Keratinocyte (primary cell): ENCODE results near the gene NPS. TPM values are rescaled to one million over a fixed set of nuclear protein-coding genes. Genes with fewer than 3 reads are reported as not detected.

ENCODE experiments used
- DNase-seq: peaks from one replicate; pipeline ENCODE4 v3.0.0-alpha.2; 2011; ENCODE audit warnings: low read depth, missing footprints, low spot score
- FAIRE-seq: peaks from 2 replicates; lab custom pipeline; 2011; peaks lifted over from hg19 to GRCh38; lab: Jason Lieb, UNC
- H2AFZ ChIP-seq: 2 replicates; pipeline ENCODE4 v1.6.0; 2012; ENCODE audit warnings: low read length, control low read depth, inconsistent platforms; ENCODE audit not compliant: control insufficient read depth
- H3K27ac ChIP-seq: 2 replicates; pipeline ENCODE4 v1.5.1; 2011; ENCODE audit warnings: low read length; ENCODE audit not compliant: control insufficient read depth, insufficient read depth
- H3K27me3 ChIP-seq: 3 replicates; pipeline ENCODE4 v1.6.0; 2011; ENCODE audit warnings: low read length; ENCODE audit not compliant: control insufficient read depth, insufficient read depth; ENCODE audit errors: extremely low read depth
- H3K36me3 ChIP-seq, 2 experiments: 2 replicates in 1 of 2; 3 replicates in 1 of 2; pipeline ENCODE4 v1.5.1; 2011; ENCODE audit warnings: low read length in 2 of 2, mild to moderate bottlenecking in 1 of 2; ENCODE audit not compliant: control insufficient read depth in 2 of 2, insufficient read depth in 2 of 2; ENCODE audit errors: extremely low read depth in 1 of 2
- H3K4me1 ChIP-seq: 3 replicates; pipeline ENCODE4 v1.5.1; 2011; ENCODE audit warnings: low read length; ENCODE audit not compliant: control insufficient read depth, insufficient read depth; ENCODE audit errors: extremely low read depth
- H3K4me2 ChIP-seq: 3 replicates; pipeline ENCODE4 v1.6.0; 2011; ENCODE audit warnings: low read depth, low read length; ENCODE audit not compliant: control insufficient read depth, insufficient read depth; ENCODE audit errors: extremely low read depth
- H3K4me3 ChIP-seq, 3 experiments: fragments of 200-600 bp in 1 of 3; sonication (generic) in 1 of 3; 2 replicates in 2 of 3; 3 replicates in 1 of 3; pipeline ENCODE4 v1.5.1; 2011 to 2016; ENCODE audit warnings: low read length in 3 of 3, mild to moderate bottlenecking in 3 of 3, control low read depth in 2 of 3, inconsistent platforms in 1 of 3, low read depth in 1 of 3, mixed read lengths in 1 of 3, mixed run types in 1 of 3, moderate library complexity in 1 of 3; ENCODE audit not compliant: control insufficient read depth in 2 of 3, insufficient read depth in 2 of 3; ENCODE audit errors: extremely low read depth in 1 of 3
- H3K79me2 ChIP-seq: 2 replicates; pipeline ENCODE4 v1.6.0; 2012; ENCODE audit warnings: low read length; ENCODE audit not compliant: control insufficient read depth, insufficient read depth
- H3K9ac ChIP-seq: 3 replicates; pipeline ENCODE4 v1.6.0; 2011; ENCODE audit warnings: low read length; ENCODE audit not compliant: control insufficient read depth, insufficient read depth; ENCODE audit errors: extremely low read depth
- H3K9me1 ChIP-seq: 3 replicates; pipeline ENCODE4 v1.6.0; 2011; ENCODE audit warnings: low read length; ENCODE audit not compliant: control insufficient read depth, insufficient read depth; ENCODE audit errors: extremely low read depth
- H3K9me3 ChIP-seq: 2 replicates; pipeline ENCODE4 v1.5.1; 2012; ENCODE audit warnings: low read depth, low read length; ENCODE audit not compliant: control insufficient read depth
- H4K20me1 ChIP-seq: 3 replicates; pipeline ENCODE4 v1.6.0; 2011; ENCODE audit warnings: low read length; ENCODE audit not compliant: control insufficient read depth, insufficient read depth; ENCODE audit errors: extremely low read depth
- CTCF ChIP-seq, 3 experiments: IDR thresholded peaks in 1 of 3; conservative IDR thresholded peaks in 1 of 3; optimal IDR thresholded peaks in 1 of 3; 2 replicates in 2 of 3; 3 replicates in 1 of 3; pipeline versions ENCODE3 to v1.5.1; 2011; ENCODE audit warnings: low read length in 3 of 3, mild to moderate bottlenecking in 3 of 3, moderate library complexity in 2 of 3, control low read depth in 1 of 3, inconsistent platforms in 1 of 3; ENCODE audit not compliant: insufficient read depth in 2 of 3; ENCODE audit errors: extremely low read depth in 1 of 3
- EZH2 ChIP-seq: IDR thresholded peaks from one replicate; pipeline ENCODE4 v1.6.1; 2012; ENCODE audit warnings: inconsistent platforms, mild to moderate bottlenecking, low read length, moderate library complexity
- dilution Hi-C: fragments of 300-500 bp; cut with MboI; formaldehyde crosslinking; loops from one replicate; pipeline ENCODE4 v1.7.0; 2020; ENCODE audit warnings: low sequenced_read_pairs; ENCODE audit not compliant: extremely low pct_ligation_motif_present
- polyA plus RNA-seq, 5 experiments: library from polyadenylated mRNA; depleted of rRNA in 3 of 5; stranded (reverse) in 3 of 5; stranded (forward) in 1 of 5; unstranded in 1 of 5; fragments of >200 nt; gene quantifications; 1 replicate in 1 of 5; 2 replicates in 3 of 5; 3 replicates in 1 of 5; pipeline versions ENCODE4 v1.2.1 to v1.2.3, GENCODE V29; 2011 to 2012; ENCODE audit warnings: missing spikeins in 2 of 5, low read depth in 1 of 5, low replicate concordance in 1 of 5

NPS gene
- polyA plus RNA-seq, 1 donor (not counting 4 experiments of a cell fraction or from before 2014, with no cell fraction given) = not detected

- Histone ChIP-seq H3K9ac (no peak overlapping the region), H3K9me1 (no peaks in the 10 kb centered on the region), H3K27ac (no peak overlapping the region), H3K79me2 (no peaks in the 10 kb centered on the region), H2AFZ (no peak overlapping the region), H3K36me3 (no peaks in the 10 kb centered on the region), H3K4me2 (no peak overlapping the region), H3K27me3 (no peaks in the 10 kb centered on the region), H3K4me3 (no peak overlapping the region), H3K9me3 (no peaks in the 10 kb centered on the region), H3K4me1 (no peaks in the 10 kb centered on the region), H4K20me1 (no peaks in the 10 kb centered on the region)
- TF ChIP-seq EZH2 = no peak
- no peak for TF ChIP-seq CTCF (optimal IDR thresholded peaks at IDR 0.05 in 1 of 3, IDR thresholded peaks at IDR 0.05 in 1 of 3, conservative IDR thresholded peaks at IDR 0.05 in 1 of 3; ENCODE audit: extremely low read depth in 1 of 3, insufficient read depth in 2 of 3, low read length in 3 of 3)
- dilution Hi-C loops = no loop called here
- DNase-seq (no peak), FAIRE-seq (no peak)
Measured at GRCh38 chr10:127506094-127506493, 43.0 kb upstream of the NPS start.

DNA sequence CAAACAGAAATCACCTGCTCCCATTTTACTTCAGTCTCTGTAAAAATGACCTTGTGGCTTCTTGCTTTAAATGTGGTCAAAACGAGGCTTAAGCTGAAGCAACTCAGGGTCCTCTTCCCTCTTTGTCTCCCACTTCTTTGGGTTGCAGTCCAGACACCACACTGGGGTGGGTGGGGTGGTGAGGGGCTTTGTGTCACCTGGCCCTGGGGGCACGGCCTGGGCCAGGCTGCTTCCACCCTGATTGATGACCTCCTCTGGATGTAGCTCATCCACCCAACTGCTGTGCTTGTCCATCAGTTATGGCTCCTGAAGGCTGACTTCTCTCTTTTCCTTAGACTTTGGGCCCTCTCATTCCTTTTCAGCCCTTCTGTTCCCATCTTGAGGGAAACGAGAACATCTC, 26.8 kb upstream of the NPS start:
- no peak for FAIRE-seq
- H4K20me1 ChIP-seq = no peaks in the 10 kb centered on the region
- no peaks in the 10 kb centered on the region for H3K36me3 ChIP-seq
- no peak for DNase-seq
- H3K79me2 ChIP-seq = no peaks in the 10 kb centered on the region
- H3K27me3 ChIP-seq = no peaks in the 10 kb centered on the region
- H3K4me3 ChIP-seq = no peak overlapping the region
- no peak for TF ChIP-seq CTCF (optimal IDR thresholded peaks at IDR 0.05 in 1 of 3, IDR thresholded peaks at IDR 0.05 in 1 of 3, conservative IDR thresholded peaks at IDR 0.05 in 1 of 3; ENCODE audit: extremely low read depth in 1 of 3, insufficient read depth in 2 of 3, low read length in 3 of 3)
- TF ChIP-seq EZH2 = no peak
- no peaks in the 10 kb centered on the region for H3K9me3 ChIP-seq
- no peaks in the 10 kb centered on the region for H3K4me1 ChIP-seq
- H3K9ac ChIP-seq = no peak overlapping the region
- dilution Hi-C loops = no loop called here
- H3K9me1 ChIP-seq = no peaks in the 10 kb centered on the region
- no peak overlapping the region for H3K27ac ChIP-seq
- H2AFZ ChIP-seq = no peak overlapping the region
- H3K4me2 ChIP-seq = no peak overlapping the region
